Suppressor macrophage (primary cell): ENCODE results near the gene E2F1.

ENCODE experiments used
- DNase-seq, 4 experiments: peaks; one replicate each; pipeline ENCODE4 v3.0.0-alpha.2; 2020 to 2022
- total RNA-seq, 17 experiments: gene quantifications; one replicate each; lab custom pipeline; 2026; ENCODE audit warnings: mixed read lengths in 6 of 17, inconsistent platforms in 3 of 17; lab: John Stamatoyannopoulos, UW

E2F1 gene, protein sequence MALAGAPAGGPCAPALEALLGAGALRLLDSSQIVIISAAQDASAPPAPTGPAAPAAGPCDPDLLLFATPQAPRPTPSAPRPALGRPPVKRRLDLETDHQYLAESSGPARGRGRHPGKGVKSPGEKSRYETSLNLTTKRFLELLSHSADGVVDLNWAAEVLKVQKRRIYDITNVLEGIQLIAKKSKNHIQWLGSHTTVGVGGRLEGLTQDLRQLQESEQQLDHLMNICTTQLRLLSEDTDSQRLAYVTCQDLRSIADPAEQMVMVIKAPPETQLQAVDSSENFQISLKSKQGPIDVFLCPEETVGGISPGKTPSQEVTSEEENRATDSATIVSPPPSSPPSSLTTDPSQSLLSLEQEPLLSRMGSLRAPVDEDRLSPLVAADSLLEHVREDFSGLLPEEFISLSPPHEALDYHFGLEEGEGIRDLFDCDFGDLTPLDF
- 3.5 to 37.2 (median 15.3) reads per million in 17 experiments for total RNA-seq

DNA sequence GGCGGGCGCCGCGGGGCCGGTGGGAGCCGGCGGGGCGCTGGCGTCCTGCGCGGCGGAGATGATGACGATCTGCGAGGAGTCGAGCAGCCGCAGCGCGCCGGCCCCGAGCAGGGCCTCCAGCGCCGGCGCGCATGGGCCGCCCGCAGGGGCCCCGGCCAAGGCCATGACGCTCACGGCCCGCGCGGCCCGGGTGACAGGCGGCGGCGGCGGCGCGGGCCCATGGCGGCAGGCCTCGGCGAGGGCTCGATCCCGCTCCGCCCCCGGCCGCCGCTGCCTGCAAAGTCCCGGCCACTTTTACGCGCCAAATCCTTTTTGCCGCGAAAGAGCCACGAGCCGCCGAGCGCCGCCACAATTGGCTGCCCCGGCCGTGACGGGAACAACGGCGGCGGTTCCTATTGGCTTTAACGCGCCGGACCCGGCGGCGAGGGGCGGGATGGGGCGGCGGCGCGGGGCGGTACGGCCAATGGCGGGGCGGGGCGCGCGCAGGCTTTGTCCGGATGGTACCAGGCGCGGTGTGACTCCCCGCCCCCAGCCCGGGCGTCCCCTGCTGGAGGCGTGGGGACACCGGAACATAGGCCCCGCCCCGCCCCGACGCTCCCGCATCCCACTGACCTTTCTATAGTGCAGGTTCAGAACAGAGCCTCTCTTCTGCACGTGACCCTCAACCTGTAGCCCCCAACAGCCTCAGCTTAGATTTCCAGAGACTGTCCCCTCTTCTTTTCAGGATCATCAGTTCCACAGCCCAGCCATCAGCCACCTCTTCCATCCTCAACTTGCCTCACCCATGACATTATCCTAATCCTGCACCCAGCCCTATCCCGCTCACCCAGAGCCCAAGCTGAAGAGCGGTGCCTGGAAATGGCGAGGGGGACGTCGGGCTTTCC is at the start of gene E2F1:
Gene E2F1, minus strand, starts transcription at position 286 of the 884 bp plus-strand sequence. Its CDS starts 121 bp downstream, at position 165.
- peak; percentile 96 to 99 (median 98) for DNase-seq

DNA sequence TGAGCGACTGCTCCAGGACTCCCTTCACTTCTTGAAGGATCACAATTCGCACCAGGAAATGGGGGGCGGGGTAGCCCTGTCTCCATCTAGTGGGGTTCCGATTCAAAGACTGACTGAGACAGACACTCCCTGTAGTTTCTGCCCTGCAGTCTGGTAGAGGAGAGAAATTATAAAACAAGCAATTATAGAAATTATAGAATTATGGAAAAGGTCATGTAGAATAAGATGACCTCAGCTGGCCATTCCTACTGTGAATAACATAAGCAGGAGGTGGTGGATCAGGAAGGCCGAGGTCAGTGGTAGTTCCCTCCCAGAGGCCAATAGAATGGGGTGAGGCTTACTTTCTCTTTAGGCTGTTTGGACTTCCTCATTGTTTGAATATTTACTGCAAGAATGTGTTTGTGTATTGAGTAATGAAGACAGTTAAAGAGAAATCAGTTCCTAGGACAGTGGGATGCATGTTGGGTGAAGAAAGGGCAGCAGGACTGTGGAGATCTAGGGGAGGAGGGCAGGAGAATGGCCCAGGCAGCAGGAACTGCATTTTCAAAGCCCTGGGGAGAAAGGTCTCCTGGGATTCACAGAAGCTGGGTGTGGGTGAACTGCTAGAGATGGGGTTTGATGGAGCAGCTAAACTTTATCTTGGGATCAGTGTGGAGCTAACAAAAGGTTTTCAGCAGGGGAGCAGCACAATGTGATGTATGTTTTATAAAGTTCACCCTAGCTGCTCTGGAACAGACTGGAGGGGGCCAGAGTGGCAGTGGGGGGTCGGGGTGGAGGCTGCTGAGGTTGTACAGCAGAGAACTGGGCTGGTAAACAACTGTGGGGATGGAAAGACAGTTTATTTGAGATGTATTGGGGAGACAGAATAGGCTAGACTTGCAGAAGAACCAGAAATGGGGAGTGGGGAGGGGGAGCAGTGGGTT is 47.7 kb upstream of the E2F1 start:
- peak; percentile 72 to 90 (median 86) for DNase-seq

DNA sequence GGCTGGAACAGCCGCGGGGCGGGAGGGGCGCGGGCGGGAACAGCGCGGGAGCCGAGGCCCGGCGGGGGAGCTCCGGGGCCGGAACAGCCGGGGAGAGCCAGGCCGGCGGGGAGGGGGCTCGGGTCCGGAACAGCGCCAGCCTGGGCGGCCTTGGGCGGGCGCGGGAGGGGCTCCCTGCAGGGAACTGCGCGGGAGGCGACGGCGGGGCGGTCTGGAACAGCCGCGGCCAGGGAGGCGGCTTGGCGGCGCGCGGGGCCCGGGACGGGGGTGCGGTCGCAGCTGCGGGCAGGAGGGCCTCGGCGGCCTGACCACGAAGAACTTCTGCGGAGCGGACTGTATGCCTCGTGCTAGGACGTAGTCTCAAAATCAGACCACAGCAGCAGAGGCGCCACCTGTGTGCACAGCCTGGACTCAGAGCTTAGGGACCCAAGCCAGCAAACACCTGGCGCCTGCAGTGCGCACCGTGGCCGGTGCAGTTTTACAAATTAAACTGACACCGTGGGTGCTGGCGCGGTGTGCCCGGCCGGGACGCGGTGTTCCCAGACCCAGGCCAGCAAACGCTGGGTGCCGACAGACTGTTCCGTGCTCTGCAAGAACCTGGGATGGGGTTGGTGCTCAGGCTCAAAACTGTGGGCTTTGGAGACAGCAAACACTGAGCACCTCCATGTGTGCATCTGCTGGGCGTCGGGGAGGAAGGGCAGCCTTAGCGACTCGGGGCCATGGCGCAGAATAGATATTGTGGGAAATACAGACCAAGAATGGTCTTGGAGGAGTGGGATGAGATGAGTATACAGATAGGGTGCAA is 46.2 kb upstream of the E2F1 start:
- DNase-seq, result peak in 1 of 4 experiments; percentile 92

DNA sequence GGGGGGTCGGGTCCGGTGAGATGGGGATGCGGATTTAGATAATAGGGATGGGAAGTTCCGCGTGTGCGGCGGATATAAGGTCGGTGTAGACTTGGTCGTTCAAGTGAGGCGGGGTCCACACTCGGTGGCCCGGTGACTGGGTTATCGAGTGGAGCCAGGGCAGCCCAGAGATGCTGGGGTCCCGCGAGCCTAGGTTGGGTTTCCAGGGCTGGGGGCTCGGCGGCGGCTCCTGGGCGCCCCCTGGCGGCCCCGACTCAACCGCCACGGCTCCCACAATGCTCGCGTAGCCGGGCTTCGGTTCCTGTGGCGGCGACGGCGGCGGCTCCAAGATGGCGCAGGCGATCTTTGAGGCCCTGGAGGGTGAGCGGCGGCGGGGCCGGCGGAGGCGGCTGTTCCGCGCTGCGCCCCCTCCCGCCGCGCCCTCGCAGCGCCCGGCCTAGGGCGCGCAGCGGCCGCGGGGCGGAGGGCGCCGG is 45.5 kb upstream of the E2F1 start, which contains the start of gene ZNF341:
Gene ZNF341, plus strand, starts transcription at position 304 of the 473 bp plus-strand sequence. Its CDS starts 26 bp downstream, at position 330.
- DNase-seq, result peak in 3 of 4 experiments; percentile 93 to 96 (median 95)

DNA sequence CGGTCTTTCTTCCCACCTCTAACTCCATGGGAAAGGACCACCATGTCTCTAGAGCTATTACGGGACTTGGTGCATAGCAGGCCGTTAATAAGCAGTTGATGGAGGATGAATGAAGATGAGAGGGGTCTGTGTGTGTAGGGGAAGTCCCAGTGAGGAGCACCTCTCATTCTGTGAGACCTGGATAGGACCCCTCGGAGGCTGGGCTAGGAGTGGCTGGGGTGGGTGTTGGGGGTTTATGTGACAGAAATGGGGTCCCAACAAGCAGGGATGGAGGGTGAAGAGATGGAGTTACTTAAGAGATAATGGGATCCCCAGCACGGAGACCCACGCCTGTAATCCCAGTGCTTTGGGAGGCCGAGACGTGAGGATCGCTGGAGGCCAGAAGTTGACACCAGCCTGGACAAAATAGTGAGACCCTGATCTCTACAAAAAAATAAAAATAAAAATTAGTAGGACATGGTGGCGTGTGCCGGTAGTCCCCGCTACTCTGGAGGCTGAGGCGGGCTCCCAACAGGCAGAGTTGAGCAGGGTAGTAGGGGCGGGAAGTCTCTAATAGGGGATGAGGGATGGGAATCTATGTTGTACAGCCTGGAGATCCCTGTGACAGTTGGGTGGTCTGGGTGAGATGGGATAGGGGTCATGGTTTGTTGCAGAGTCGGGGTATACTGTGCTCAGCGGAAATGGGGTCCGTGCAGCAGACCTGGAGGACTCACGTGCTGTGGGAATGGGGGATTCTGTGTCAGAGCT is 44.9 kb upstream of the E2F1 start:
- no peak for DNase-seq

DNA sequence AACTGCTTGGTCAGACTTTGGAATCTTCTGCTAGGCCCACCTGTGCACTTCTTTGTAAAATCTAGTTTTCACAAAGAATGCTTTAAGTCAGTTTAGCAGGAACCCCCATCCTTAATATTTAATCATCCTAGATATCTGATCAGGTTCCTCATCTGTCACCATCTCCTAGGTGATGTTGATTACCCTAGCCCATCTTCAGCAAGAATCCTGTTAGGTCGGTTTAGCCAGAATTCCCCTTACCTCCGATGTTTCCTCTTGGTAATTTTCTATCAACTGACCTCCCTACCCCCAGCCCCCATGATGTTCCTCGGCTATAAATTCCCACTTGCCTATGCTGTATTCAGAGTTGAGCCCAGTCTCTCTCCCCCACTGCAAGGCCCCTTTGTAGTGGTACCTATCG is 42.9 kb upstream of the E2F1 start:
- DNase-seq, result no peak

DNA sequence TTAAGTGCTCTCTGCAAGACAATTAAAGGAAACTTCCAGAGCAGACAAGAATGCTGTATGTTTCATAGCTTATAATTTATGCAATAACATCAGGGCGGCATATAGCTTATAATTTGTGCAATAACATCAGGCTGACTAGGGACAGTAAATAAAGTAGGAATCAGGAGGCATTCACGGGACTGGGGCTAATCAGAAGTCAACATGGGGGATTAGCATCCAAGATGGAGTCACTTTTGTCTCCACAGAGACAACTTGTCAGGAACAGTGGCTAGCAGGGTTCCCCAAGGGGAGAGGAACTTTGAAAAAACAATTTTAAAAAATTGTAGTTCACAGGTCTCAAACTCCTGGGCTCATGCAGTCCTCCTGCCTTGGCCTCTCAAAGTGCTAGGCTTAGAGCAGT is 42.3 kb upstream of the E2F1 start:
- DNase-seq, result no peak

DNA sequence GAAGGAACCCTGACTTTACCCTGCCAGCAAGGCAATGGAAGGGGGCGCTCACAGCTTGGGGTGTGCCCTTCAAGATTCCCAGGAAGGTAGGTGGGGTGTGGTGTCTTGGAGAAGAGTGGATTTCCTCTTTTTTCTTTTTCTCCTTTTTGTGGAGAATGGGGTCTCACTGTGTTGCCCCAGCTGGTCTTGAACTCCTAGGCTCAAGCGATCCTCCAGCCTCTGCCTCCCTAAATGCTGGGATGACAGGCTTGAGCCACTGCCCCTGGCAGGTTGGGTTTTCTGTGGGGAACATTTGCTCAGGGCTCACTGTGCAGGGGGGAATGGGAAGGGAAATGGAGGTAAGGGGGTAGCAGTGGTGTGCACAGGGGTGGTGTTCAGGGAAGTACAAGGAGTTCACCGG is 41.6 kb upstream of the E2F1 start:
- no peak for DNase-seq

DNA sequence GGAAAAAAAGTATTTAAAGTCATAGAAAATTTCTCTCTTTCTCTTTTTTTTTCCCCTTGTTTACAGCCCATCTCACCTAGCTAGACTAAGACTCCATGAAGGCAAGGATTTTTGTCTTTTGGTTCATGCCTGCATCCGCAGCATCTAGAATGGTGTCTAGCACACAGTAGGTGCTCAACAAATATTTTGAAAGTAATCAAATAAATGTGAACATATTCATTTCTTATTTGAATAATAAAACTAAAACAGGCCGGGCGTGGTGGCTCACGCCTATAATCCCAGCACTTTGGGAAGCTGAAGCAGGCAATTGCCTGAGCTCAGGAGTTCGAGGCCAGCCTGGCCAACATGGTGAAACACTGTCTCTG is 40.9 kb upstream of the E2F1 start:
- no peak for DNase-seq

DNA sequence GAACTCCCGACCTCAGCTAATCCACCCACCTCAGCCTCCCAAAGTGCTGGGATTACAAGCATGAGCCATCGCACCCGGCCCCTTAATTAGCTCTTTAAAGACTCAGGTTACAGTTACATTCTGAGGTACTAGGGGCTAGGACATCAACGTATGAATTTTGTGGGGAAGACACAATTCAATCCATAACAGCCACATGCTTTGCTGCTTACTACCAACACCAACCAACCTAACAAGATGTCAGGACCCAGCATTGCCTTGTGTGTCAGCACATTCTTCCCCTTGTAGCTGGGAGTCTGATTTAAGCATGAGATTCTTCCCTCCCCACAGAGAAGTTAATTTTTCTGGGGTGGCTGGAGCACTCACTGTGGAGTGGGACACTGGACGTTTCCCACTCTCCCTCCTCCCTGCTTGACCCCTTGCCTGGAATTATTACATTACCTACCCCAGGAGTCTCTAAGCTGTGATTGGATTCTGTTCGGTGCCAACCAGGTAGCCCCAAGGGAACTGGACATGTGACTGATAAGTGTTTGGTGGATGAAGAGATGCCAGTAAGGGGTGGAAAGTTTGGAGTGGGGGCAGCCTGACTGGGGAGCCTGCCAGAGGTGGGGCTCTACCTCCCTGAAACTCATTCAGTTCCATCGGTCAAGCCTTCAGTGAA is 39.6 kb upstream of the E2F1 start:
- DNase-seq, result no peak

DNA sequence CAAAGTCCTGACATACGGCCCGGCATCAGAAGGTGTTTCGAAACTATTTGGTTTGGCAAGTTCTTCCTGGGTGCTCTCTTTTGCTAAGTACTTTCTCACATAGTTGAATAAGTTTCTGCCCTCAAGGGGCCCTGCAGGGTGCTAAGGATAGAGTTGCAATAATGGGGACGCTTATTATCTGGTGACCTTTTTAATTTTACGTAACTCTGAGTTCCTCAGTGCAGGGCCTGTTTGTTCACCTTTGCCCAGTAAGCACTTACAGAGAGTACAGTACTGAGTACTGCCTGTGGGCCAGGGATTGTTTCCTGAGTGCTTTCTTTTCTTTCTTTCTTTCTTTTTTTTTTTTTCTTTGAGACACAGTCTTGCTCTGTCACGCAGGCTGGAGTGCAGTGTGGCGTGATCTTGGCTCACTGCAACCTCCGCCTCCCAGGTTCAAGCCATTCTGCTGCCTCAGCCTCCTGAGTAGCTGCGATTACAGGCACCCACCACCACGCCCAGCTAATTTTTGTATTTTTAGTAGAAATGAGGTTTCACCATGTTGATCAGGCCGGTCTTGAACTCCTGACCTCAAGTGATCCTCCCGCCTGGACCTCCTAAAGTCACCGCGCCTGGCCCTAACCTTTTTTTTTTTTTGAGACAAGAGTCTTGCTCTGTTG is 38.4 kb upstream of the E2F1 start:
- peak; percentile 30 to 54 (median 50) for DNase-seq

DNA sequence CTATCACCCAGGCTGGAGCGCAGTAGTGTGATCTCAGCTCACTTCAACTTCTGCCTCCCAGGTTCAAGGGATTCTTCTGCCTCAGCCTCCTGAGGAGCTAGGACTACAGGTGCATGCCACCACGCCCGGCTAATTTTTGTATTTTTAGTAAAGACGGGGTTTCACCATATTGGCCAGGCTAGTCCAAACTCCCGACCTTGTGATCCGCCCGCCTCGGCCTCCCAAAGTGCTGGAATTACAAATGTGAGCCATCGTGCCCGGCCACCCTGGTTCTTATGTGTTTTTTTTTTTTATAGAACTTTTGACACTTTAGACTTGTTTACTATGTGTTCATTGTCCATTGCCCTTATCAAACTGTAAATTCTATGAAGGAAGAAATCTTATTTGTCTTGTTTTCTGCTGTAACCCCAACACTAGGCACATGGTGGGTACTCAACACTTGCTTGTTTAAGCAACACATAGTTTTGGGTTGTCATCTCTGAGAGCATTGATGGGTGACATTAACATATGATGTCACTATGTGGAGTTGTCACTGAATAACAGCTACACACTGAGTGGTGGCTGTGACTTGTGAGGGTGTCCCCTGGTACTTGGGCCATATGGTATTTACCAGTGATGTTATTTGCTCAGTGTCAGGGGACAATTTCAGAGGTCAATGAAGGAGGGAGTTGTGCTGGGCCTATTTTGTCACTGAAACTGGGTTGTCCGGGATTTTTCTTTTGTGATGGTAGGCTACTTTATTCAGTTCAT is 35.4 kb upstream of the E2F1 start:
- no peak for DNase-seq

DNA sequence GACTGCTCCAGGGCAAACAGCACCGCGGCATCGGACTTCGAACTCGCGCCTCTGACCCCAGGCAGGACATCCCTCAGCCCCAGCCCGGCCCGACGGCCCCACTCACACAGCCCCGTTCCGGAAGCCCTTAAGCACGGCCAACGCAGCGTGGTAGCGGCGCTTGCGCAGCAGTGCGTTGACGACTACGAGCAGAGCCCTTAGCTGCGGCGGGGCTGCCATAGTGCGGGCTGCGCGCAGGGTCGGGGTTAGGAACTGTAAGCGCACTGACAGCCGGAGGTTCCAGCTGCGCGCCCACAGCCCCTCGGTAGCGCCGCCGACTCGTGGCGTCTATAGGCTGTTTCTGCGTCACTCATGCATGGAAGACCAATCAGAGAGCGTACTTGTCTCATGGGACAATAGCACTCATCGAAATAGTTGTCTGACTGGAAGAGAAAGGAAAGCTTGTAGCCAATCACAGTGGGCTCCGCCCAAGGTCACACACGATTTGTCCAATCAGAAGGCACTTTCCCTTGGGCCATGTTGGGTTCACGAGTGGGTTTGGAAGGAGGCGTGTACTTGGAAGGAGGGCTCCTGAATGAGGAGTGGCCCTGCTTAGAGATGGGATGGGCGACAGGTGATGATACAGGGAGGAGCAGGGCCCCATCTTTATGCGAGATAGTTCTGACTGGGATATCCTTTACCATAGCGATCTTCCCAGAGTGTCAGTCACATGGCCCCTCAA is 34.0 kb upstream of the E2F1 start, which contains the start of gene PXMP4:
Gene PXMP4, minus strand, starts transcription at position 322 of the 721 bp plus-strand sequence. Its CDS starts 103 bp downstream, at position 219.
- DNase-seq, result peak; percentile 93 to 98 (median 96)

DNA sequence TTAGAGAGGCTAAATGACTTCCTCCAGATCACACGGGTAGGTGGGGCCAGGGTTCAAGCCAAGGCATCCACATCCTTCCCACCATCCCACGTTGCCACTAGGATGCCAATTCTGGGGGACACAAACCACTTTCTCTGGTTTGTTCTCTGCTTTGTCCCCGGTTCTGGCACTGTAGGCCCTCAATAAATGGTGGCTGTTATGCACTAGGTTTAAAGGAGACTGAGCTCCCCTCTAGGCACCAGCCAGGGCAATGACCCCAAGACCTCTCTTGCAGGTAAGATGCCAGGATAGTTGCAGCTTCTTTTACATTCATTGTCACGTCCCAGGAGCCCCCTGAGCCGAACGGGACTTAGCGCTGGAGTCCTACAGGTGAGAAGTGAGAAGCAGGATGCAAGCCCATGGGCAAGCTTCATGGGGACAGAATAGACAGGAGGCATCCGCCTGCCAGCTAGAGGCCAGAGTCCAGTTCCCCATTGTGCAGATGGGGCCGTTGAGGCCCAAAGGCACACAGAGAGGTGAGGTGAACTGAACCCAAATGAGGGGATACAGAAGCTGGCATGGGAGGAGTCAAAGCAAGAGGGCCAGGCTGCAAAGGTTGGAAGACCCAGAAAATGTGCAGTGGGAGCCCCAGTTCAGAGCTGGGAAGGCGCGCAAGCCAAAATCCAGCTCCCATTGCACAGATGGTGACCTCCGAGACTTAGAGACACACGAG is 33.2 kb upstream of the E2F1 start:
- peak in 3 of 4 experiments; percentile 17 to 37 (median 18) for DNase-seq

DNA sequence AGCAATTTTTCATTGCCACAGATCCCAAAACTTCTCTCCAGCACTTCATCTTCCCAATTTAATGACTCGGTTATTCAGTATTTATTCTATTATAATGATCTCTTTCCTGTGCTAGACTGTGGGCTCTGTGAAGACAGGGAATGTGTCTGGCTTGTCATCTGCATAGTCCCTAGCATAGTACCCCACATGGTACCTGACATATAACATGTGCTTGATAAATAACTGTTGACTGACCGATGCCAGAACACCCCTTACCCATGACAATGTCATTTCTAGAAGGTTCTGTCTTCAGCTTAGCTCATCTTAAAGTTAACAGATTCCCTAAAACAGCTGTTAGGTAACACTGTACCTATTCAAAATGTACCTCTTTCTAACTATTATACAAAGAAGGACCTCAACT is 30.3 kb upstream of the E2F1 start:
- no peak for DNase-seq

DNA sequence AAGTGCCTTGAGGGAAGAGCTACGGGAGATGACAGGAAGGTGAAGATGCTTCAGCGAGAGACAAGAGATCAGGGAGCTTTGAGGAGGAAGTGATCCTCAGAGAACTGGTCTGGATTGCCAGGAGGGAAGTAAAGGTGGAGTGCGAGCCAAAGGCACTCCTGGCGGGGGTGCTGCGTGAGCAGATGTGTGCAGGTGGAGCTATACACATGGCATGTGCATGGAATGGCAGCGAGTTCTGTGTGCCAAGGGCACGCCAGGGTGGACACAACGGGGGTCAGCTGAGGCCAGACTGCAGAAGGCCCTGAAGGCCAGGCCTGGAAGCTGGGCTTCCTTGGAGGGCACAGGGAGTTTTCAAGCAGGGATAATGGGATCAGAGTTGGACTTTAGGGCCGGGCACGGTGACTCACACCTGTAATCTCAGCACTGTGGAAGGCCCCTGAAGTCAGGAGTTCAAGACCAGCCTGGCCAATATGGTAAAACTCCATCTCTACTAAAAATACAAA is 27.7 kb upstream of the E2F1 start:
- DNase-seq, result no peak

DNA sequence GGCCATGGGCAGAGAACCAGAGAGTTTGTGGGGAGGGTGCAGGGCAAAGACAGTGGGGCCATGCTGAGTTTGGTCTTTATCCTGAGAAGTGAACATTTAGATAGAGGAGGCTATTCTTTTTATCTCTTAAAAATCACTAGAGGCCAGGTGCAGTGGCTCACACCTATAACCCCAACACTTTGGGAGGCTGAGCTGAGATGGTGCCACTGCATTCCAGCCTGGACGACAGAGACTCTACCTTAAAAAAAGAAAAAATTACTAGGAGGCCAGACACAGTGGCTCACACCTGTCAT is 25.2 kb upstream of the E2F1 start:
- no peak for DNase-seq
